GM19463 (cell line): ENCODE data around the gene ATAD3C.

ENCODE experiments used
- ATAC-seq: cut with Tn5 transposase; IDR thresholded peaks from one replicate; pipeline ENCODE4 v1.9.1; 2021; ENCODE audit warnings: mild to moderate bottlenecking, moderate library complexity; ENCODE audit not compliant: unreplicated experiment

Gene ATAD3C

DNA sequence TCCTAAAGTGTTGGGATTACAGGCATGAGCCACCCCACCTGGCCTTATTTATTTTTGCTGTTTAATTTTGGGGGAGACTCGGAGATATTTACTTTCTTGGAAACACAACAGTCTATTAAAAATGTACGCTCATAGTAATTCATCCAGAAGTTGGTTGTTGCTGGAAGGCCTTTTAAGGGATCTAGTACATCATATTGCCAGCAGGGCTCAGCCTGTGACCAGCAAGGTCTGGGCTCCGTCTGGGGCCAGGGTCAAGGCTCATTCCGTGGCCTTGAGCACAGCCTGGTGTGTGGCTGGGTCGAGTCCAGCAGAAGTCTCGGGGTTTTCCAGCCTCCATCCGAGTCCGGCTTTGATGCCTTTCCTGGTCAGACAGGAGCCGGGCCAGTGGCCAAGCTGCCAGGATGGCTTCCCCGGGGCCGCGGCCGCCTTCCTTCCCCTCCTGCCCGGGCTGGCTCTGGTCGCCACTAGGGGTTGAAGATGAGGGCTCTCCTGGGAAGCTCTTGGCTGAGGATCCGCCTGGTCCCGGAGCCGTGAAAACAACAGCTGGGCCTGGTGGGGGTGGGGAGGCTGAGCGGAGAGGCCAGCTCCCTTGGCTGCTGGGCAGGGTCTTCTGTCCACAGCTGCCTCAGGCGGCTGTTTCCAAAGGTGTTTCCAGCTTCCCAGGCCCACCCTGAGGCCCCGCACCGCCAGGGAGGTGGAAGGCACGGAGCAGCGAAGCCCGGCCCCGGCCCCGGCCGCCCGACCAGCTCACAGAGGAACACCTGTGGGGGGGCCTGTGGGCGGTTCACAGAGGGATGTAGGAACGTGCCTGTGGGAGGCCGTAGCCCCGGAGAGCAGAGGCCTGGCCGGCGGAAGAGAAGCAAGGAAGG, 19.1 kb upstream of the ATAD3C start:
- no peak for ATAC-seq

DNA sequence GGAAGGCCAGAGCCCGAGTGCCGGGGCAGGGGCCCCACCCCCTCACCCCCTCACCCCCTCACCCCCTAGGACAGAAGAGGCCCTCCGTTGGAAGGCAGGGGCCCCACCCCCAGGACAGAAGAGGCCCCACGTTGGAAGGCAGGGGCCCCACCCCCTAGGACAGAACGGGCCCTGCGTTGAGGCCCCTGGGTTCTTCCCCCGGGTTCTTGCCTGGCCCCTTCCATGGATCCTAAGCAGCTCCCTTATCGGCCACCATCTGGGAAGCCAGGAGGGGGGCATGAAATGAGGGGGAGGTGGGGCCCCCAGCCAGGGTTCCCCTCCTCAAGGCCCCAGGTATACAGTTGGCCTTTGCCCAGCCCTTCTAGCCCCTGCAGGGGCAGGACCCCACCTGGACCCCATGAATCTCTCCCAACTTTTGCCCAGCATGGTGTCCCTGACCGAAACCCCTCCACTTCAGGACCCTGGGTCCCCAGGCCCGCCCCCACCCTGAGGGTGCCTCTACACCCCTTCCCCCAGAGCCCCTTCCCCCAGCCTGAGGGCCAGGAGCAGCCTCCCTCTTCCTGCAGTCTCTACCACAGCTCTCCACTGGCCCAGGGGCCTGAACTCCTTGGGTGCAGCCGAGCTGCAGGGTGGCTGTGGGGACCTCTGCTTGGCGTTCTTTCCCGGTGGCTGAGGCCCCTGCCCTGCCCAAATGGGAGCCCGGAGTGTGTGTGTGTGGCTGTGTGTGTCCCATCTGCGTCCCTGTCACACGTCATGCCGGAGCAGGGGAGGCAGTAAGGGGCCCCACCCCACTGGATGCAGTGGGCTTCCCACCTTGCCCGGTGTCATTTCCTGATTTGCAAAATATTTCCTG, 18.3 kb upstream of the ATAD3C start:
- no peak for ATAC-seq

DNA sequence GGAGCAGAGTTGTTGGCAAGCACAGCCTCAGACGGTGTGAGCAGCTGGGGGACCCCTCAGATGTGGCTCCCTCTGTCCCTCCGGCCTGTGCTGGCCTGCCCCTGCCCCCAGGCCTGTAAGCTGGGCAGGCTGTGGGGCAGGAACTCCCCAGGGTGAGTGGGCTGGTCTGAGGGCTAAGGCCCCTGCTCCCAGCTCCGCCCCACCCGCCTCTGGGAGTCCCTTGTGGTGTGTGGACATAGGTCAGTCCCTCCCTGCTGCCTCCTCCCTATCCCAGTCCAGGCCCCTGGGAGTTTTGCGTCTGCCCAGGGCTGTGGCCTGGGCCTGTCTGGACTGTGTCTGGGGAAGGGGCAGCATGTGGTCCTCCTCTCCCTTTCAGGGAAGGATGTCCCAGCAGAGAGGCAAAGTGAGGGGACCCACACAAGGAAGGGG, 17.6 kb upstream of the ATAD3C start:
- no peak for ATAC-seq

DNA sequence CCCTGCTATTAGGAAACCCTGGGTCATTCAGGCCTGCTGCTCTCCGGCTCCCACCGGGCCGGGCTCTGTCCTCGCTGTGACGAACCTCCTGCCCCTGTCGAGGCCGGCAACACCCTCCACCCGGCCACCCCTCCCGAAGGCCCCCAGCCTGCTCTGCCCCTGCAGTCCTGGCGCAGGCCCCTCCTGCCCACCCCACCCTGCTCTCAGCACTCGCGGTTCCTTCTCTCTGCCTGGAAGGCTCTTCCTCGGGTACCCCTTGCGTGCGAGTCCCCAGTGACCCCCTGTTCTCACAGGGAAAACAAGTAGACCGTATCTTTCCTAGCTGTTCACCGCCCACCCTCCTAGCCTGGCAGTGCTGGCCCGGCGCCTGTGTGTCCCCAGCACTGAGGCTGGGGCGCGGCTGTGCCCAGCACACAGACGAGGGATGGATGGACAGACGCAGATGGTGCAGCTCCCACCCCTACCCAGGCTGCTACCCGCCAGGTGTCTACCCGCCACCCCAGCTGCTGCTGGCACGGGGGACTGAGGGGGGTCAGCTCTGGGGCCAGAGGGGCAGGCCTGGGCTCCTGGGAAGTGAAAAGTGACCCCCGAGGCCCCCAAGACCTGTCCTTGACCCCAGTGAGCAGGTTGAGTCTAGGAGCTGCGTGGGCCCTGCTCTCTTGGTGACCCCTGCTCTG, 17.1 kb upstream of the ATAD3C start:
- no peak for ATAC-seq

DNA sequence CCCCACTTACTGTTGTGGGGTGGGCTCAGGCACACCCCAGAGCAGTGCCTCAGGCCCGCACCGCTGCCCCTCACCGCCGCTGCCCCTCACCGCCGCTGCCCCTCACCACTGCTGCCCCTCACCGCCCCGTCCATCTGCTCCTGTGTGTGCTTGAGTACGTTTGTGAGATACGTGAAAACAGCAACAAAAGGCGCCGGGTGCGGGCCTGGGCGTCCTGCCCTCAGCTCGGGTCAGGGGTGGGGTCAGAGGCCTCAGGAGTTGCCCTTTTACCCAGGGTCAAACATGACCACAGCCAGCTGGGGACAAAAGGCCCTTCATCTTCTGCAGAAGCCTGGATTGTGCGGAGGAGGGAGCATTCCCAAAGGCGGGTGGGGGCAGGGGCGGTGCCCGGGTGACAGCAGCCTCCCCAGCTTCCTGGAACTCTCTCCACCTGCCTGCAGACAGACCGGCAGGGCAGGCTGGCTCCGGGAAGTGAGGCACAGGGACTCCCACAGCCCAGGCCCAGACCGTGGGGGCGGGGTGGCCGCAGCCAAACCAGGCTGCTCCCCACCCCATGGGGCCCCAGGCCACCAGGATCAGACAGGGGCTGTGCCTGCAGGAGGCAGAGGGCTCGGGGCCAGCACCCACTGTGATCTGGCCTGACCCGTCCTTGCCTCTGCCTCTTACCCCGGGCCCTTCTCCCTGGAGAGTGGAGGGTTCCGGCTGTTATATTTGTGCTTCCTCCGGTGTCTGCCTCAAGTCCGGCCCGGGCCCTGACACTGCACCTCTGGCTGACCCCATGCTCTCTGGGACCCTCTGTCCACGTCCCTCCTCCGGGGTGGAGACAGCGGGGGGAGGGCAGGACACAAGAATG, 16.3 kb upstream of the ATAD3C start:
- ATAC-seq: no peak

DNA sequence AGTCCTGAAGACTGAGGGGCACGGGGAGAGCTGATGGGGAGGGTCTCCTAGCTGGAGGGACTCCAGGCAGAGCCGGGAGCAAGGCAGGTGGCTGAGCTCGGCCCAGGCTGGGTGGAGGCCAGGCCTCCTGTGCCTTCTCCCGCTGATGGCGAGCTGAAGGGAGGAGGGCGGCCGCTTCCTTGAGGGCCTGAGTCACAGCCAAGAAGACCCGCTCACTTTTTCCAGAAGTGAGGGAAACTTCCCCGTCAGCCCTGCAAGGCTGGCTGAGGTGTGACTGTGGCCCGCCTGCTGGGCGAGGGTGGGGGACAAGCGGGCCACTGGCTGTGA, 15.7 kb upstream of the ATAD3C start:
- no peak for ATAC-seq

DNA sequence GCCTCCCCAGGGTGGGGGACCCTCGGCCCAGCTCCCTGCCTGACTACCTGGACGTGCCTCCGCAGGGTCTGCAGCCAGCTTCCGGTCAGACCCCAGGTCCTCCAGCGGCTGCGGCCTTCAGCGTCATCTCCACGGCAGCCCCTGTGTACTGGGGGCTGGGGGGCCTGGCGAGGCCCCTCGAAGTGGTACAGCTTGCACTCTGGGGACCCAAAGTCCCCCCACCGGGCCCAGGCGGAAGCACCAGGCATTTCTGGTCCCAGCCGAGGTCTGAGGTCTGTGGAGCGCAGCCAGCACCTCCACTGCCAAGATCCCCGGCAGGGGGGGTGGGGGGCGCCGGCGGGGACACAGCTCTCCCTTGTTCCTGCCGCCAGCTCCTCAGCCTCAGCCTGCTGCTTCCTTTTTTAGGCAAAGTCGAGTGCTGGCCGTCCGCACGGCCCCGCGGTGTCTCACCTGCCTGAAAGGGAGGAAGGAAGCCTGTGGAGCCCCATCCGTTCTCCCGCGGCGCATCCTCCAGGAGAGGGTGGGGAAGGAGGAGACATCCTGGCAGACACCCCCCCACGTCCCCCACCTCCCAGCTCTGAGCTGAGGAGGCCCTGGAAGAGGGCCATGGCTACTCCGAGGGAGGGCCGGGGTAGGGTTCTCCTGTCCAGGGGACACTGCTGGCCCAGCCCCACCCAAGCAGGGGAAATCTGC, 15.2 kb upstream of the ATAD3C start:
- ATAC-seq: no peak

DNA sequence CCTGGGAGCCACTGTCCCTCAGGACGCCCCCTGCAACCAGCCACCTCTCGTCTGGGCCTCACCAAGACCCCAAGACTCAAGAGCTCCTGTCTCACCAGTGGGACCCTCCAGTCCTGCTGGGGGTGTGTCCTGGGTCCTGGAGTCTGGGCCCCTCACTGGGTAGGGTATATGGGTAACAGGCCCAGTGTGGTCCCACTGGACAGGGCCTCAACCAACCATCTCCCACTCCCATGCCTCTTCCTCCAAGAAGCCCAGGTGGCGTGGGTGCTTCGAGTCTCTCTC, 14.7 kb upstream of the ATAD3C start:
- no peak for ATAC-seq

DNA sequence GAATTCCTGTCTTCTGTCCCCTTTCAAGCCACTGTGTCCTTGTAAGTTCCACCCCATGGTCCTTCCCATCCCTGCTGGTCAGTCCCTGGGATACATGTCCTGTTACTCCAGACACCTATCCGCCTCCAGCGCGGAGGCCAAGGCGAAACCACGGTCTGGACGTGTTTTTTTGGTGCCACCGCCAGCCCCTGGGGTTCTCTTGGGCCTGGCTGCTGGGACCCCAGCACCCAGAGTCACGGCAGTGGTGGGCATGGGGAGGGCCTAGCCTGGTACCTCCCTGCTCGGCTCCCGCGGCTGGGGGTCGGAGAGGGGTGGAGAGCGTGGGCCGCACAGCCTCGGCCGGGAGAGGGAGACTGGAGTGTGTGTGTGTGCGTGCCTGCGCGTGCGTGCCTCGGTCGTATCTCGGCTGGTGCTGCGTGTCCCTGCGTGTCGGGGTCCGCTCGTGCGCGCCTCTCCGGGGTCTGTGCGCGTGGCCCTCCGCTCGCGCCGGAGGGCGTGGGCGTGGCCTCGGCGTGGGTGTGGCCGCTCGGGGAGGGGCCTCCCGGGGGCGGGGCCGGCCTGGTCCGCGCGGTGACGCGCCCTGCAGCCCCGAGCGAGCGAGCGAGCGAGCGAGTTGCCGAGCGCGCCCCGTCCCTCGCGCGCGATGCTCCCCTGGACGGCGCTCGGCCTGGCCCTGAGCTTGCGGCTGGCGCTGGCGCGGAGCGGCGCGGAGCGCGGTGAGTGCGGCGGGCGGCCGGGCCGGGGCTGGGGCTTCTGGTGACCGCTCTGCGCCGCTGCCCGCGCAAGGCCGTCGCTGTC, 14.2 kb upstream of the ATAD3C start, which contains the start of gene VWA1:
VWA1 (plus strand) TSS at position 585 of the 798 bp plus-strand sequence; CDS start at position 644, 59 bp downstream.
- peak; percentile 46 for ATAC-seq

DNA sequence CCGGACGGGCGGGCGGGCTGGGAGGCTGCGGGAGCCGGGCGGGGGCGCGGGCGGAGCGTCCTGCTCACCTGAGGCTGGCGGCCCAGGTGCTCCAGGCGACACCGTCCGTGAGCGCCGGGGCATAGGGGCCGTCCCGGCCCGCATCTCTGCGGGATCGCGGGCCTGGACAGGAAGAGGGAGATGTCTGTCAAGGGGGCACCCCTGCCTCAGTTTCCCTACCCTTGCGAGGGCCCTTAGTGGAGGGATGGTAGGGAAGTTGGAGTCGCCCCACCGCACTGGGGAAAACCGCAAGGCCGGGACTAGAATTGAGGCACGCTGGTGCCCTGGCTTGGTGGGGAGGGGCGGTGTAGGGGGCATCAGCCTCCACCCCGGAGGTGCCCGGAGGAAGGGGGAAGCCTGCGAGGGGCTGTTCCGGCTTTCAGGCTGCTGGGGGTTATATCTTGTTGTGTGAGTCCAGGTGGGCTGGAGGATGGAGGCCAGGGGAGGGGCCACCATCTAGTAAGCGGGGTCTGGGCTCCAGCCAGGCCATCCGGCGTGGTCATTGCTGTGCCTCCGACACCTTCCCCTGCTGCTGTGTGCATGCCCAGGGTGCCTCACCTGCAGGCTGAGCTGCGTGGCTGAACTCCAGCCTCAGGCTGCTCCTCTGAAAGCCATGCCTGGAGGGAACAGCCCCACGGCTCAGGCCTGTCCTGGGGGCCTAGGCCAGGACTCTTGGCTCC, 13.4 kb upstream of the ATAD3C start:
- ATAC-seq: no peak

DNA sequence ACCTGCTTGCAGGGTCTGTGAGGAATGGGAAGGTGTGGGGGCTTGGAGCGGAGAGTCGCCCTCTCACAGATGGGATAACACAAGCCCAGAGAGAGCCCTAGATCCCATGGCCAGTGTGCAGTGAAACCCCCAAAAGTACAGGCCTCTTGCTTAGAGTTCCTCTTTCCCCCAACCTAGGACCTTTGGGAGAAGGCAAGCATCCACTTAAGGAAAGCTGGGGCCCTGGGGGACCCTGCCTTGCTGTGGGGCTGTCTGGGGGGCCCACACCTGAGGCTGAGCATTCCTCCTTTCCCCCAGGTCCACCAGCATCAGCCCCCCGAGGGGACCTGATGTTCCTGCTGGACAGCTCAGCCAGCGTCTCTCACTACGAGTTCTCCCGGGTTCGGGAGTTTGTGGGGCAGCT, 12.9 kb upstream of the ATAD3C start:
- ATAC-seq: no peak

DNA sequence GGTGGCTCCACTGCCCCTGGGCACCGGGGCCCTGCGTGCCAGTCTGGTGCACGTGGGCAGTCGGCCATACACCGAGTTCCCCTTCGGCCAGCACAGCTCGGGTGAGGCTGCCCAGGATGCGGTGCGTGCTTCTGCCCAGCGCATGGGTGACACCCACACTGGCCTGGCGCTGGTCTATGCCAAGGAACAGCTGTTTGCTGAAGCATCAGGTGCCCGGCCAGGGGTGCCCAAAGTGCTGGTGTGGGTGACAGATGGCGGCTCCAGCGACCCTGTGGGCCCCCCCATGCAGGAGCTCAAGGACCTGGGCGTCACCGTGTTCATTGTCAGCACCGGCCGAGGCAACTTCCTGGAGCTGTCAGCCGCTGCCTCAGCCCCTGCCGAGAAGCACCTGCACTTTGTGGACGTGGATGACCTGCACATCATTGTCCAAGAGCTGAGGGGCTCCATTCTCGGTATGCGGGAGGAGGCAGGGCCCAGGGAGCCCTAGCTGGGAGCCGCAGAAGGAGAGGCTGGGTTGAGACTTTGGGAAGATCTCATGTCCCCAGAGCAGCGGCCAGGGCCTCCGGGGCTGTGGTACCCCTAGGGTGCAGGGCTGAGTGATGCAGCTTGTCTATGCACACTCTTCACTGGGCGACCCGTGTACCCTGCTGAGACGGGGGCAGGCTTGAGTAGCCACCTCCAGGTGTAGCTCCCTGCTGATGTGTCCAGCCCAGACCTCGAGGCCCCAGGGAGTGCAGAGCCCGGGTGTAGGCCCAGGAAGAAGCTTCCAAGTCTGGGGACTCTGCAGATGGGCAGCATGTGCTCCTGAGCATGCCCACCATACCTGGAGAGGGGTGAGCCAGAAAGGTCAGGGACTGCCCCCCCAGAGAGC, 12.2 kb upstream of the ATAD3C start:
- no peak for ATAC-seq

DNA sequence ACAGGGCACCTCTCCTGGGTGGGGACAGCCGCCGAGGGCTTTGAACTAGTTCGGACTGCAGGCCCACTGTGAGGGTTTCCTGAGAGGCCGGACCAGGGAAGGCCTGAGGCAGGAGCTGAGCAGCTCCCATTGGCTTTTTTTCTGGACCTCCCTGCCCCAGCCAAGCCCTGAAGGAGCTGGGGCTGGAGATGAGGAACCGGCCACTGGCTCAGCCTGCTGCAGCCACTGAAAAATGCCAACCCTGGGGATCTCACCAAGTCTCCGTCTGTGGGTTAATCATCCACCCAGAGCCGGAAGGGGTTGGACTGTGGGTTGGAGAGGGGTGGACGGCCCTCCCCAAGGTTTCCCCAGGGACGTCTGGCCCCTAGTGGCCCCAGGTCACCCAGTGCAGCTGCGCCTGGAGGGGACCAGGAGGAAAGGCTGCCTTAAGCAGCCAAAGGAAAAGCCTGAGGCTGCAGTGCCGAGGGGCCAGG, 11.5 kb upstream of the ATAD3C start:
- peak; percentile 38 for ATAC-seq

DNA sequence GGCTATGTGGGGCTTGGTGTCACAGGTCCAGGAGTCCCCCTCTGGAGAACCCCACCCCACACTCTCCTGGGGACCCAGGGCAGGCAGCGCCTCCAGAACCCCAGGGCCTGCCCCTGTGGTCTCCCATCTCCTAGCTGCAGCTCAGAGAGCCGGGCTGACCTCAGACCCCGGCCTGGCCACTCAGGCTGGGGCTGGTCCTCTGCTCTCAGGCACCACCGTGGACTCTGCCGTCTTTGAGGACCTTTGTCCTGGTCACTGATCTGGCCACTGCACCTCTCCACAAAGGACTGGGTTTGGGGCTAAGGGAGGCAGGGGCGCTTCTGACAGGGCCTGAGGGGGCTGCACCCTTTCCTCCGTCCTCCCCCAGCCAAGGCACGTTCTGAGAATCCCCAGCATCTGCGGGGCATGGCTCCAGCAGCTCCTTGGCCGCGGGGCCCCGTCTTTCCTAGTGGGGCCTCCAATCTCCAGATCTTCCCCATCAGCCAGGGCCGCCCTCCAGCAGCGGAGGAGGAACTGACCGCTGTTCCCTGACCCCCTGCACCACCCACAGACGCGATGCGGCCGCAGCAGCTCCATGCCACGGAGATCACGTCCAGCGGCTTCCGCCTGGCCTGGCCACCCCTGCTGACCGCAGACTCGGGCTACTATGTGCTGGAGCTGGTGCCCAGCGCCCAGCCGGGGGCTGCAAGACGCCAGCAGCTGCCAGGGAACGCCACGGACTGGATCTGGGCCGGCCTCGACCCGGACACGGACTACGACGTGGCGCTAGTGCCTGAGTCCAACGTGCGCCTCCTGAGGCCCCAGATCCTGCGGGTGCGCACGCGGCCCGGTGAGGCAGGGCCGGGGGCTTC, 10.7 kb upstream of the ATAD3C start:
- no peak for ATAC-seq

DNA sequence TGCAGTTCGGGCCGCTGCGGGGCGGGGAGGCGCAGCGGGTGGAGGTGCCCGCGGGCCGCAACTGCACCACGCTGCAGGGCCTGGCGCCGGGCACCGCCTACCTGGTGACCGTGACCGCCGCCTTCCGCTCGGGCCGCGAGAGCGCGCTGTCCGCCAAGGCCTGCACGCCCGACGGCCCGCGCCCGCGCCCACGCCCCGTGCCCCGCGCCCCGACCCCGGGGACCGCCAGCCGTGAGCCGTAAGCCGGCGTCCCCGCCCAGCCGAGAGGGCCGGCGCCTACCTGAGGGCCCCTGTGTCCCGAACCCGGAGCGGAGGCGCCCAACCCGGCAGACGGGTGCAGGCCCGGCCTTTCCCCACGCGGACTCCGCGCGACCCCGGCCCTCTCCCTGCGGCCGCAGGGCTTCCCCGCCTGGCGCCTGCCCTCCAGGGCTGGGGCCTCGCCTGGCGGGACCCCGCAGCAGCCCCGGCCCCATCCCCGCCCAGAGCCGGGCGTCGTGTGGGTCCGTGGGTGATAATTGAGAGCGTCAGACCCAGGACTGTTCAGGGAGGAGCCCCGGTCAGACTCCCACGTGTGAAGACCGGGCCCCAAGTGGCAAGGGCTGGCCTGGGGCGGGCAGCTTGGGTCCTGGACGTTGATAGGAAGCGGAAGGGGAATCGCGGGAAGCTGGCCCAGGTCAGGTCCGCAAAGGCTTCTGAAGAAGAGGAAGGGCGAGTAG, 9.8 kb upstream of the ATAD3C start:
- ATAC-seq: no peak
